ENCODE results near the gene ODR4.
"Not testable (repeated sequence)": the region's sequence is repeated elsewhere in the genome, so short reads cannot be mapped to it uniquely, and the experiment has no call there.

ODR4 gene

GRCh38 chr1:186424539-186424938, 48.9 kb downstream of the ODR4 start:
- no peak for DNase-seq

GRCh38 chr1:186426118-186426517, 50.5 kb downstream of the ODR4 start:
- DNase-seq = no peak

GRCh38 chr1:186429017-186429416, 53.4 kb downstream of the ODR4 start:
- DNase-seq = no peak

DNA sequence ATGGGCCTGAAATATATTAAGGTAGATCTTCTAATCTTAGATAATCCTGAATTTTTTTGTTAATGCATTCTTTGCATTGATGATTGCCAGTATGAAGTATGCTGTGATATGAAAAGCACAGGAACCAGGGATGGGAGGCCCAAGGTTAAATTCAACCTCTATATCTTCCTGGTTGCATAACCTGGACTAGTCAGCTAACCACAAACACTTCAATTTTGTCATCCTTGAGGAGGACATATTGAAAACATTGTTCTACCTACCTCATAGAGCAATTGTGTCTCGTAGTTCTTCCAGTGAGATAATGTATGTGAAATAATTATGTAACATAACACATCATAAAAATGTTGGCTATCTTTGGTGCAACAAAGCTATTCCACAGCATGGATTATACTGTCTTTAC, 59.7 kb downstream of the ODR4 start:
- no peak for DNase-seq

DNA sequence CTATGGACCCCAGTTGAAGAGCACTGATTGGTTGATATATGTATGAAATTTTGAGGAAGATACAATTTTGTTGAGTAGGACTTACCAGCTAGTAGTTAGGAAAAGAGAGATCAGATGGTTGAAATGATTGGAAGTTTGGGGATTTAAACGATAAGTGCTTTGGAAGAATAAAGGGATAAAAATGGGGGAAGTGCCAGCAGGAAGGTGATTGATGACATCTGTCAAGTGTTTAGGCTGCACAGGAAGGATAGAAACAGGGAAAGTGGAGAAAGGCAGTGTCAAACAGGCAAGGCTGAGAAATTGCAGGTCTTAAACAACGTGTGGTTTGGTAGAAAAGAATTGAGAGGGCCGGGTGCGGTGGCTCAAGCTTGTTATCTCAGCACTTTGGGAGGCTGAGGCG, 62.9 kb downstream of the ODR4 start:
- DNase-seq = no peak

DNA sequence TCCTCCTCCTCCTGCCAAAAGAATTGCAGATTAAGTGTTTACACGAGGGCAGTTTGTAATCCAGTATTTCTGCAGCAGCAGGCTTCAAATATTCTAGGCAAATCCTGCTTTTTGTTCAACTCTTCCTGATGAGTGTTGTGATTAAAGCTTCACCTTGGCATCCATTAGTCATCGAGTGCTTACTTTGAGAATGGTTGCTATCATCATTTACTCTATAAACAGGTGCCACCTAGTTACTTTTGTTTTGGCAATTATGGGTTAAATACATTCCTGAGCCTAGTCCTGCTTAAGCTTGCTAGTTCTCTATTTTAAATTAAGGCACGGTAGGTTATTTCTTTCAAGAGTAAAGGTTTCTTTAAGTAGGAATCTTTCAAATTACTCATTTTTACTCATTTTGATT, 64.9 kb downstream of the ODR4 start:
- DNase-seq = no peak

GRCh38 chr1:186442651-186443375, 67.2 kb downstream of the ODR4 start:
- no peak for DNase-seq

- DNase-seq = no peak
Measured at GRCh38 chr1:186443638-186444037, 68.0 kb downstream of the ODR4 start.

- no peak for DNase-seq
Measured at GRCh38 chr1:186446152-186446551, 70.5 kb downstream of the ODR4 start.

DNA sequence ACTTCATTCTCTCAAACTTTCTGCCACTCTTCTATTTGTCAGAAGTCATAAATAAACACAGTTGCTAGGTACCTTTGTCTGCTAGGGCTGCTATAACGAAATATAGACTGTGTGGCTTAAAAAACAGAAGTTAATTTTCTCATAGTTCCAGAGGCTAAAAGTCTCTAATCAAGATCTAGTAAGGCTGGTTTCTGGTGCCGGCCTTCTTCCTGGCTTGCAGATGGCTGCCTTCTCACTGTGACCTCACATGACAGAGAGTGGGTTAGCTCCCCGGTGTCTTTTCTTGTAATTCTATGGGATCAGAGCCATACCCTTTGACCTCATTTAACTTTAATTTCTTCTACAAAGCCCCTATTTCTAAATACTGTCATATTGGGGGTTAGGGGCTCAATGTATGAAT, 79.3 kb downstream of the ODR4 start:
- DNase-seq = no peak

DNA sequence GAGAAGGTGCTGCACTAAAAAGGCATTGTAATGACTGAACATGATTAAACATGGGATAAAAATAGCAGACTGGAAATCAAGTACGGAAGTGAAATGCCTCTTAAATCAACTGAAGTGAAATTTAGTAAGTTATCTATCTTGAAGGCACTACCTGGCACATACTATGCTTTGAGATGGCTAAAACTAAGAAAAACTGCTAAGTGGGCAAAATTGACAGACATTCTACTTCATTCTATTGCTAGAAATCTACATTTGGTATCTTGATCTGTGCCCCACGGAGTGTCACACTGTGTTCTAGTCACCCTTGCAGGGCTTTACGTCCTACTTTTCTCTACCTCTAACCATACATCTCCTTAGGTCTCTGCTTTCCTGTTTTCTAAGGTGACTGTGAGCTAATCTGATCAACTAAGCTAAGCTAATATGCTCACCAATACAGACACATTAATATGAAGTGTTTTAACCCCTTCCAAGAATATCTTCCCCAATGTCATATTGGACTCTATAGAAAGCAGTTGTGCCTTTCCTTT, 81.2 kb downstream of the ODR4 start:
- no peak for DNase-seq

DNA sequence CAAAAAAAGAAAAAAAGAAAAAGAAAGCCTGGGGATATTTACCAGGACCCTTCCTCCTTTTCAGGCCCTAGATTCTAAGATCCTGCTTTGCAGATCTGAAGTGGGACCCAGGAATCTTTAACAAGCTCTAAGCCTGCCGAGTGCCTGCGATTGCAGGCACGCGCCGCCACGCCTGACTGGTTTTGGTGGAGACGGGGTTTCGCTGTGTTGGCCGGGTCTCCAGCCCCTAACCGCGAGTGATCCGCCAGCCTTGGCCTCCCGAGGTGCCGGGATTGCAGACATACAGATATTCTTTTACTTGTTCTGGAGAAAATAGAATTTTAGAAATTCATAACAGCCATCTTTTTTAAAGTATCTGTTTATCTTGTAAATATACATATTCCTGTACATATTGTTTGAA, 83.5 kb downstream of the ODR4 start:
- DNase-seq = not testable (repeated sequence)

GRCh38 chr1:186461014-186461413, 85.4 kb downstream of the ODR4 start, which contains the start of gene PDC:
PDC (minus strand) TSS chr1:186461114; CDS start chr1:186449459, 11,655 bp downstream.
- no peak for DNase-seq

- DNase-seq = no peak
Measured at GRCh38 chr1:186463511-186463910, 87.9 kb downstream of the ODR4 start.

DNA sequence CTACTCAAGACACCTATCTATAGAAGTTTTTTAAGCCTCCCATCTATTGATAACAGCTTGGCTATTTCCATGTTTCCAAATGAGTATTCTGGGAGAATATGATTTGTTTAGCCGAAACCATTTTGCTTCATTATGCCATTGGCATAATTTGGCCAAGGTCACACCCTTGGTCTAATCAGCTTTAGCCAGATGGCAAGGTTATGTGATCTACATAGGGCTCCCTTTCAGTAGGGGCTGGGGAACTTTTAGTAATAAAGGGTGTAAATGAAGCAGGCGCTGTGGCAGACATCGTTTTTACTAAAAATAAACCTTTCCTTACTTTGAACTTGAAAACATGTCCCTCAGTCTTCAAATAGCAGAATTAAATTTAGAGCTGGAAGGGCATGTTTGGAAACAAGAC, 88.3 kb downstream of the ODR4 start:
- DNase-seq = no peak

GRCh38 chr1:186465491-186465890, 89.9 kb downstream of the ODR4 start:
- DNase-seq = not testable (repeated sequence)

- no peak for DNase-seq
Measured at GRCh38 chr1:186465946-186466345, 90.3 kb downstream of the ODR4 start.

Measured in activated T-cell treated with anti-CD3 and anti-CD28 coated beads, Interleukin-2, amount 50 U/mL, for 1 hour (primary cell).